DND-41 (cell line): ENCODE results near the gene PXN.

Experiments
- CTCF ChIP-seq: IDR thresholded peaks from 2 replicates; pipeline ENCODE4 v1.5.1; 2012; ENCODE audit warnings: borderline replicate concordance, low read length, moderate library complexity, mild to moderate bottlenecking; ENCODE audit not compliant: poor library complexity, severe bottlenecking; ENCODE audit errors: extremely low read depth
- EZH2 ChIP-seq: IDR thresholded peaks from 3 replicates; pipeline ENCODE4 v1.6.1; 2012; ENCODE audit warnings: borderline replicate concordance, low read depth, mild to moderate bottlenecking, moderate library complexity, low read length, inconsistent platforms; ENCODE audit not compliant: severe bottlenecking

GRCh38 chr12:120190386-120190785 lies 75.1 kb downstream of the PXN start:
- TF ChIP-seq CTCF: no peak
- no peak for TF ChIP-seq EZH2
